CD4-positive, alpha-beta T cell (primary cell): Measurements from ENCODE around the gene NEURL2. TPM values are rescaled to one million over a fixed set of nuclear protein-coding genes. Genes with fewer than 3 reads are reported as not detected.
"Not testable (repeated sequence)": the region's sequence is repeated elsewhere in the genome, so short reads cannot be mapped to it uniquely, and the experiment has no call there.

ENCODE experiments used
- ATAC-seq: fragments of 200-7000 bp; cut with Tn5 transposase; one replicate; pipeline ENCODE4 v1.10.0; 2022; ENCODE audit warnings: mild to moderate bottlenecking; ENCODE audit not compliant: poor library complexity
- CTCF ChIA-PET: fragments of 350-600 bp; sonication (Branson Sonifier 250); formaldehyde crosslinking; loops from one replicate; lab custom pipeline; 2021; ENCODE audit warnings: antibody characterized with exemption, inconsistent platforms; lab: Charles Lee
- POLR2A ChIA-PET: fragments of 350-600 bp; sonication (Branson Sonifier 250); formaldehyde crosslinking; loops from one replicate; lab custom pipeline; 2021; ENCODE audit warnings: antibody characterized with exemption, inconsistent platforms; lab: Charles Lee
- DNase-seq, 14 experiments: peaks; one replicate each; pipeline ENCODE4 v3.0.0-alpha.2; 2013 to 2020; ENCODE audit warnings: mixed read lengths in 2 of 14
- H3K27ac ChIP-seq, 2 donors: one replicate each; pipeline versions ENCODE4 v1.5.1 to v1.7.0; 2013; ENCODE audit warnings: low read length in 2 of 2, low read depth in 1 of 2, mild to moderate bottlenecking in 1 of 2
- H3K27me3 ChIP-seq, 2 experiments: 1 replicate in 1 of 2; 2 replicates in 1 of 2; pipeline versions ENCODE4 v1.6.1 to v1.7.0; 2013; ENCODE audit warnings: low read length in 2 of 2, control low read depth in 1 of 2, mild to moderate bottlenecking in 1 of 2, moderate library complexity in 1 of 2; ENCODE audit not compliant: insufficient read depth in 2 of 2, control insufficient read depth in 1 of 2
- H3K36me3 ChIP-seq: one replicate; pipeline ENCODE4 v1.6.1; 2013; ENCODE audit warnings: low read length, control low read depth; ENCODE audit not compliant: insufficient read depth
- H3K4me1 ChIP-seq: one replicate; pipeline ENCODE4 v1.6.1; 2013; ENCODE audit warnings: low read length, control low read depth; ENCODE audit not compliant: insufficient read depth
- H3K4me3 ChIP-seq: one replicate; pipeline ENCODE4 v1.5.1; 2013; ENCODE audit warnings: mild to moderate bottlenecking, low read length, moderate library complexity
- H3K9me3 ChIP-seq, 2 experiments: 1 replicate in 1 of 2; 2 replicates in 1 of 2; pipeline versions ENCODE4 v1.6.1 to v1.7.0; 2013; ENCODE audit warnings: low read length in 2 of 2, mild to moderate bottlenecking in 2 of 2, control low read depth in 1 of 2, moderate library complexity in 1 of 2; ENCODE audit not compliant: control insufficient read depth in 1 of 2, insufficient read depth in 1 of 2
- H3K27ac Mint-ChIP-seq: one replicate; pipeline ENCODE4 v1.8.0; 2020; ENCODE audit warnings: mixed read lengths
- H3K27me3 Mint-ChIP-seq: one replicate; pipeline ENCODE4 v1.8.0; 2021; ENCODE audit warnings: mixed read lengths
- H3K36me3 Mint-ChIP-seq: one replicate; pipeline ENCODE4 v1.8.0; 2021; ENCODE audit warnings: low read depth, mixed read lengths
- H3K4me1 Mint-ChIP-seq: one replicate; pipeline ENCODE4 v1.8.0; 2021; ENCODE audit warnings: low read depth, mixed read lengths
- H3K4me3 Mint-ChIP-seq: one replicate; pipeline ENCODE4 v1.8.0; 2020; ENCODE audit warnings: mild to moderate bottlenecking, mixed read lengths
- H3K9me3 Mint-ChIP-seq: one replicate; pipeline ENCODE4 v1.8.0; 2020; ENCODE audit warnings: mixed read lengths
- intact Hi-C, 2 experiments: fragments of 100-400 bp; cut with DNase I in 1 of 2; cut with micrococcal nuclease in 1 of 2; formaldehyde crosslinking; loops; one replicate each; pipeline versions ENCODE4 v1.15.1 to v1.9.0; 2023 to 2025; cut with DNase I, micrococcal nuclease
- total RNA-seq, 174 experiments: library from RNA in 2 of 174; stranded (reverse) in 2 of 174; gene quantifications; one replicate each; pipeline ENCODE4 v1.2.3 and lab custom pipeline; 2021 to 2026
- TF ChIP-seq, protein P1 (sequence below): fragments of 200-600 bp; IDR thresholded peaks from one replicate; pipeline ENCODE4 v1.8.0; 2022; ENCODE audit warnings: antibody characterized with exemption, mild to moderate bottlenecking

The NEURL2 gene
- total RNA-seq, 2 experiments from 2014 or later, result 1.5 to 2.5 TPM

DNA sequence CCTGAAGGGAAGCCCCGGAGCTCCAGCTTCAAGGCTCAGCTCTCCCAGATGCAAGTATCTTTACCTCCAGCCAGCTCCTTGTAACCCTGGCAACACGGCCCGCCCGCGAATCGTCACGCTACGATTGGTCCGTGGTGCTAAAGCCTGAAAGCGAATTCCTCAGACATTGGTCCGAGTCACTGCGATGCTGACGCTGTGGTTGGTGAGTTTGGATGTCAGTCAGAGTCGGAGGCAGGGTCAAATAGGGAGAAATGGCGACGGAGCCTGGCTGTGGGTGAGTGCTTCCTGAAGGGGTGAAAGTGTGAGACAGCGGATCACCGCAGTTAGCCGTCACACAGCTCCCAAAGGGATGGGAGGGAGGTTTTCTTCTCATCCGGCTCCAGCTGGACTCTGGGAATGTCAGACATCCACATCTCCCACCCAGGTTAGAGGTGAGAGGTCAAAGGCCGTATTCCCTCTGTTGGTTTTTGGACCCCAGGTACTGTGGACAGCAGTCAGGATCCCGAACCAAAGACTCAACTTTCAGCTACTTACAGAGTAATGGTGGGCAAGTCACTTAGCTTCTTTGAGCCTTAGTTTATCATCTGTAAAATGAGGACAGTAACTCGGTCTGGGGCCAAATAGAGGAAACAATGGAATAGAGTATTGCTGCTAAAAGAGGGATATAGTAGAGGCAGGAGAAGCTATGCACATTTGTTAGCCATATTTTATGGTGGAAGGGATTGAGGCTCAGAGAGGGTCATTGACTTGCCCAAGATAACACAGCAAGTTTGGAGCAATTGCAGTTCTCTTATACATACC, 9.8 kb downstream of the NEURL2 start, which contains the start of gene ZSWIM1:
Gene ZSWIM1, plus strand, starts transcription at position 240 of the 801 bp plus-strand sequence. CDS start 1,366 bp downstream, outside the sequence.
- ATAC-seq, result peak; percentile 98
- TF ChIP-seq, protein P1, sequence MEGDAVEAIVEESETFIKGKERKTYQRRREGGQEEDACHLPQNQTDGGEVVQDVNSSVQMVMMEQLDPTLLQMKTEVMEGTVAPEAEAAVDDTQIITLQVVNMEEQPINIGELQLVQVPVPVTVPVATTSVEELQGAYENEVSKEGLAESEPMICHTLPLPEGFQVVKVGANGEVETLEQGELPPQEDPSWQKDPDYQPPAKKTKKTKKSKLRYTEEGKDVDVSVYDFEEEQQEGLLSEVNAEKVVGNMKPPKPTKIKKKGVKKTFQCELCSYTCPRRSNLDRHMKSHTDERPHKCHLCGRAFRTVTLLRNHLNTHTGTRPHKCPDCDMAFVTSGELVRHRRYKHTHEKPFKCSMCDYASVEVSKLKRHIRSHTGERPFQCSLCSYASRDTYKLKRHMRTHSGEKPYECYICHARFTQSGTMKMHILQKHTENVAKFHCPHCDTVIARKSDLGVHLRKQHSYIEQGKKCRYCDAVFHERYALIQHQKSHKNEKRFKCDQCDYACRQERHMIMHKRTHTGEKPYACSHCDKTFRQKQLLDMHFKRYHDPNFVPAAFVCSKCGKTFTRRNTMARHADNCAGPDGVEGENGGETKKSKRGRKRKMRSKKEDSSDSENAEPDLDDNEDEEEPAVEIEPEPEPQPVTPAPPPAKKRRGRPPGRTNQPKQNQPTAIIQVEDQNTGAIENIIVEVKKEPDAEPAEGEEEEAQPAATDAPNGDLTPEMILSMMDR, result no peak
- Histone ChIP-seq H3K4me3 (peak within 1 kb of the TSS; percentile 78), H3K9me3 (no peaks in the 10 kb centered on the region), H3K36me3 (peaks cover 33% of the 10 kb centered on the region), H3K4me1 (peaks cover 51% of the 10 kb centered on the region), H3K27me3 (no peaks in the 10 kb centered on the region), H3K27ac (peak within 1 kb of the TSS; percentile 79 to 82)
- H3K4me3 Mint-ChIP-seq, result peak within 1 kb of the TSS; percentile 87
- DNase-seq, result peak; percentile 96 to 100 (median 99)
- H3K36me3 Mint-ChIP-seq, result peaks cover 45% of the 10 kb centered on the region
- no peaks in the 10 kb centered on the region for H3K9me3 Mint-ChIP-seq
- POLR2A ChIA-PET, result interaction anchor here (0.6 to 5.6 kb wide), 14 partner anchors 10 to 914 kb away, joined by 3 to 78 read pairs (median 4); partner anchors contain the start of genes ACOT8, CTSA, ELMO2 and NEURL2
- H3K27ac Mint-ChIP-seq, result peak within 1 kb of the TSS; percentile 86
- intact Hi-C loops, result loop anchor here (1.0 to 2.0 kb wide), 3 partner anchors 9 to 54 kb away; partner anchors contain the start of genes ACOT8 (in 2 of the 2), ZSWIM3 (in 2 of the 2) and PCIF1 (in 1 of the 2)
- CTCF ChIA-PET, result interaction anchor here (1.3 to 1.6 kb wide), 2 partner anchors 9 to 82 kb away, joined by 4 to 7 read pairs; no protein-coding TSS in a partner anchor
- peaks cover 42% of the 10 kb centered on the region for H3K4me1 Mint-ChIP-seq
- H3K27me3 Mint-ChIP-seq, result no peaks in the 10 kb centered on the region

DNA sequence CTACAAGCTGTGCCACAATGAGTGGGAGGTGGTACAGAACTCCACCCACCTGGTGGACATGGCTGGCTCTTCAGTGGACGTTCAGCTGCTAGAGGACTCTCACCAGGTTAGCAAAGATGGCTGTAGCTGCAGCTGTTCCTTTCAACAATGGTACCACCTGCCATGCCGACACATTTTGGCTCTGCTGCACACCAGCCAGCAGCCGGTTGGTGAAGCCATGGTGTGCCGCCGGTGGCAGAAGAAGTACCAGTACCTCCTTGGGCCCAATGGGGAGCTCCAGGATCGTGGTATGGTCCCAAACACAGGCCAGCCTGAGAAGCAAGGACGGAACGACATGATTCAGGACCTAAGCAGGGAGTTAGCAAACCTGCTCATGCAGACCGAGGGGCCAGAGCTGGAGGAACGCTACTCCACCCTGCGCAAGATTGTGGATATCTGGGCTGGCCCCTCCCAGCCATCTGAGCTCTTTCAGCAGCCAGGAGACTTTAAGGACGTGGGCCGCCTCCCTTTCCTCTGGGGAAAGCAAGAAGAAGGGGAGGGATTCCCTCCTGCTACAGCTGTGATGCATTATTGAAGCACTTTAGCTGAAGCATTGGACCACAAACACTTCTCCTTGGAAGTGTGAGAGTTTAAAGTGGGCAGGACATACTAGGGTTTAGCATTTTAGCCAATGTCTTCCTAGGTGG, 12.8 kb downstream of the NEURL2 start:
- no peaks in the 10 kb centered on the region for H3K27me3 Mint-ChIP-seq
- DNase-seq (no peak), ATAC-seq (no peak)
- Histone ChIP-seq H3K27ac (no peak overlapping the region), H3K9me3 (no peaks in the 10 kb centered on the region), H3K4me1 (peaks cover 26% of the 10 kb centered on the region), H3K27me3 (no peaks in the 10 kb centered on the region), H3K36me3 (peaks cover 24% of the 10 kb centered on the region), H3K4me3 (no peak overlapping the region)
- intact Hi-C loops, result no loop called here
- no peak overlapping the region for H3K4me3 Mint-ChIP-seq
- CTCF ChIA-PET, result no interaction called here
- TF ChIP-seq, protein P1, result no peak
- peaks cover 28% of the 10 kb centered on the region for H3K36me3 Mint-ChIP-seq
- POLR2A ChIA-PET, result no interaction called here
- no peak overlapping the region for H3K27ac Mint-ChIP-seq
- H3K9me3 Mint-ChIP-seq, result no peaks in the 10 kb centered on the region
- peaks cover 24% of the 10 kb centered on the region for H3K4me1 Mint-ChIP-seq

DNA sequence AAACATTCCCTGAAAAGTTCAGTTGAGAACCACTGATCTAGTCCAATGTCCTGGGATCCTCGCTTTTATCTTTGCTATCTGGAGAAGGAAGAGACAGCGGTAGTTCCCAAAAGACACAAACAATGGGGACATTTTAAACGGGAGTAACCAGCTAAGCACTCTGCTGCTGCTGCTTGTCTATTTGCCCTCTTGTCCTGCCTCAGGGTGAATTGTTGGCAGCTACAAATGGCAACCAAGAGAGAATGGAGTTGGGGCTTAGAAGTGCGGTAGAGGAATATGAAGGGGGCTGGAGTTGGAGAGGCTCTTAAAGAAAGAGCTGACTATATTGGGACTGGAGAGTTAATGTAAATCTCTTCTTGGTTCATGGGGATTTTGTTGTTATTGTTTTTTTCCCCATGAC, 16.4 kb downstream of the NEURL2 start:
- no peak for ATAC-seq
- Histone ChIP-seq H3K27ac (no peak overlapping the region), H3K9me3 (no peaks in the 10 kb centered on the region), H3K4me1 (no peaks in the 10 kb centered on the region), H3K27me3 (no peaks in the 10 kb centered on the region), H3K36me3 (peaks cover 16% of the 10 kb centered on the region), H3K4me3 (no peak overlapping the region)
- H3K27ac Mint-ChIP-seq, result no peak overlapping the region
- H3K36me3 Mint-ChIP-seq, result peaks cover 7% of the 10 kb centered on the region
- no peak overlapping the region for H3K4me3 Mint-ChIP-seq
- TF ChIP-seq, protein P1, result no peak
- H3K9me3 Mint-ChIP-seq, result no peaks in the 10 kb centered on the region
- no peaks in the 10 kb centered on the region for H3K27me3 Mint-ChIP-seq
- DNase-seq, result no peak
- POLR2A ChIA-PET, result no interaction called here
- intact Hi-C loops, result no loop called here
- H3K4me1 Mint-ChIP-seq, result no peaks in the 10 kb centered on the region
- CTCF ChIA-PET, result interaction anchor here (0.7 kb wide), 2 partner anchors 50 to 59 kb away, joined by 4 to 6 read pairs; no protein-coding TSS in a partner anchor

DNA sequence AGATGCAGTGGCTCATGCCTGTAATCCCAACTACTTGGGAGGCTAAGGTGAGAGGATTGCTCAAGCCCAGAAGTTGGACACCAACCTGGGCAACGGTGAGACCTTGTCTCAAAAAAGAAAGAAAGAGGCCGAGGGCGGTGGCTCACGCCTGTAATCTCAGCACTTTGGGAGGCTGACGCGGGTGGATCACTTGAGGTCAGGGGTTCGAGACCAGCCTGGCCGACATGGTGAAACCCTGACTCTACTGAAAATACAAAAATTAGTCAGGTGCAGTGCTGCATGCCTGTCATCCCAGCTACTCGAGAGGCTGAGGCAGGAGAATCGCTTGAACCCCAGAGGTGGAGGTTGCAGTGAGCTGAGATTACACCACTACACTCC, 16.9 kb downstream of the NEURL2 start:
- POLR2A ChIA-PET, H3K4me3 Mint-ChIP-seq, H3K27ac Mint-ChIP-seq, H3K9me3 Mint-ChIP-seq, H3K4me3 ChIP-seq, DNase-seq, H3K27me3 ChIP-seq, ATAC-seq, H3K27ac ChIP-seq, H3K4me1 ChIP-seq, intact Hi-C loops, H3K4me1 Mint-ChIP-seq, H3K9me3 ChIP-seq, H3K27me3 Mint-ChIP-seq, H3K36me3 Mint-ChIP-seq: not testable (repeated sequence)
- H3K36me3 ChIP-seq, result peaks cover 16% of the 10 kb centered on the region
- CTCF ChIA-PET, result interaction anchor here (0.7 kb wide), 1 partner anchor 50 kb away, joined by 4 read pairs; no protein-coding TSS in a partner anchor
